Bronchus fibroblast of lung (primary cell): ENCODE data around the gene GDF15. TPM values are rescaled to one million over a fixed set of nuclear protein-coding genes. Genes with fewer than 3 reads are reported as not detected.

ENCODE experiments used
- total RNA-seq: library from RNA; depleted of rRNA; stranded (reverse); fragments of >200 nt; gene quantifications from 2 replicates; pipeline ENCODE4 v1.2.3, GENCODE V29; 2015

Gene GDF15, protein sequence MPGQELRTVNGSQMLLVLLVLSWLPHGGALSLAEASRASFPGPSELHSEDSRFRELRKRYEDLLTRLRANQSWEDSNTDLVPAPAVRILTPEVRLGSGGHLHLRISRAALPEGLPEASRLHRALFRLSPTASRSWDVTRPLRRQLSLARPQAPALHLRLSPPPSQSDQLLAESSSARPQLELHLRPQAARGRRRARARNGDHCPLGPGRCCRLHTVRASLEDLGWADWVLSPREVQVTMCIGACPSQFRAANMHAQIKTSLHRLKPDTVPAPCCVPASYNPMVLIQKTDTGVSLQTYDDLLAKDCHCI
- 42.1 and 46.7 TPM in 2 replicates for total RNA-seq

DNA sequence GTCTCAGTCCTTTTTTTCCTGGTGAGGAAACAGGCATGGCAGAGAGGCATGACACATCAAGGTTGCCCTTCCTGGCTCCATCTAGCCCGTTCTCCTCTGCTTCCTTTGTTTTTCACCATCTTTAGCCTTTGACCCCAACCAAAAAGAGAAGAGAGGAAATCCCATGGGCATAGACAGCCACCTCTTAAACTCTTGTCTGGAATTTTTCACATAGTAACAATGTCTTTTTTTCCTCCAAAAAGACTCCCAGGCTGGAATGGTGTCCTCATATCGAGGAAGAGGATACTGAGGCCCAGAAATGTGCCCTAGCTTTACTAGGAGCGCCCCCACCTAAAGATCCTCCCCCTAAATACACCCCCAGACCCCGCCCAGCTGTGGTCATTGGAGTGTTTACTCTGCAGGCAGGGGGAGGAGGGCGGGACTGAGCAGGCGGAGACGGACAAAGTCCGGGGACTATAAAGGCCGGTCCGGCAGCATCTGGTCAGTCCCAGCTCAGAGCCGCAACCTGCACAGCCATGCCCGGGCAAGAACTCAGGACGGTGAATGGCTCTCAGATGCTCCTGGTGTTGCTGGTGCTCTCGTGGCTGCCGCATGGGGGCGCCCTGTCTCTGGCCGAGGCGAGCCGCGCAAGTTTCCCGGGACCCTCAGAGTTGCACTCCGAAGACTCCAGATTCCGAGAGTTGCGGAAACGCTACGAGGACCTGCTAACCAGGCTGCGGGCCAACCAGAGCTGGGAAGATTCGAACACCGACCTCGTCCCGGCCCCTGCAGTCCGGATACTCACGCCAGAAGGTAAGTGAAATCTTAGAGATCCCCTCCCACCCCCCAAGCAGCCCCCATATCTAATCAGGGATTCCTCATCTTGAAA lies at the start of gene GDF15:
GDF15 (plus strand) TSS at position 484 of the 868 bp plus-strand sequence; CDS start at position 516, 32 bp downstream.

DNA sequence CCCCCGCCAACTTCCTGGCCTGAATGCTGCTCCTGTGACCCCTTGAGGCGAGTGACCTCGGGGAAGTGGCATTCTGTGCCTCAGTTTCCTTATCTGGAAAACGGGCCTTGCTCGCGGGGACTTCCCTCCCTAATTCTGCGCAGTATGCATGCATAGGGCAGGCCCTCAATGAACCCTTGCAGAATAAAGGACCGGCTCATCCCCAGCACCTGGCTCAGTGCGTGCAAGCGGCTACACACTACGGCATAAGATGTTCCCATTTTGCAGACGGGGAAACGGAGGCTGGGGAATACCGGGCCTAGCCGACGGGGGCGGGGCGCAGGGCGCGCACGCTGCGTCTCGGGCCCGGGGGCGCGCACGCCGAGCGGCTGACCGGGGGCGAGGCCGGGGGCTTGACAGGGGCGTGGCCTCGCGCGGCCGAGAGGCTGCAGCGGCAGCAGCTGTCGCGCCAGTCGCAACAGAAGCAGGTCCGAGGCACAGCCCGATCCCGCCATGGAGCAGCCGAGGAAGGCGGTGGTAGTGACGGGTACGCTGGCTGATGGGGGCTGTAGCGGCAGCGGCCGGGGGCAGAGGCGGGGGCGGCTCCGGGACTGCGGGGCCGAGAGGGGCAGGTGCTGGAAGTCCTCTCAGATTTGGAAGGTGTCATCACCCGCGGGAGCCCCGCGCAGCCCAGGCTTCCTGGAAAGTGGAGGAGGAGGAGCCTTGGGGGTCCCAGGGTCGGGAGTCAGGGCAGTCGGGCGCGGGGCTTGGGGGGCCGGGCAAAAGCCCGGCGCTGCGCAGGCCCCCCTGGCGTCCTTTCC lies 45.6 kb upstream of the GDF15 start, which contains the start of gene PGPEP1:
PGPEP1 (plus strand) TSS at position 409 of the 800 bp plus-strand sequence; CDS start at position 493, 84 bp downstream.

DNA sequence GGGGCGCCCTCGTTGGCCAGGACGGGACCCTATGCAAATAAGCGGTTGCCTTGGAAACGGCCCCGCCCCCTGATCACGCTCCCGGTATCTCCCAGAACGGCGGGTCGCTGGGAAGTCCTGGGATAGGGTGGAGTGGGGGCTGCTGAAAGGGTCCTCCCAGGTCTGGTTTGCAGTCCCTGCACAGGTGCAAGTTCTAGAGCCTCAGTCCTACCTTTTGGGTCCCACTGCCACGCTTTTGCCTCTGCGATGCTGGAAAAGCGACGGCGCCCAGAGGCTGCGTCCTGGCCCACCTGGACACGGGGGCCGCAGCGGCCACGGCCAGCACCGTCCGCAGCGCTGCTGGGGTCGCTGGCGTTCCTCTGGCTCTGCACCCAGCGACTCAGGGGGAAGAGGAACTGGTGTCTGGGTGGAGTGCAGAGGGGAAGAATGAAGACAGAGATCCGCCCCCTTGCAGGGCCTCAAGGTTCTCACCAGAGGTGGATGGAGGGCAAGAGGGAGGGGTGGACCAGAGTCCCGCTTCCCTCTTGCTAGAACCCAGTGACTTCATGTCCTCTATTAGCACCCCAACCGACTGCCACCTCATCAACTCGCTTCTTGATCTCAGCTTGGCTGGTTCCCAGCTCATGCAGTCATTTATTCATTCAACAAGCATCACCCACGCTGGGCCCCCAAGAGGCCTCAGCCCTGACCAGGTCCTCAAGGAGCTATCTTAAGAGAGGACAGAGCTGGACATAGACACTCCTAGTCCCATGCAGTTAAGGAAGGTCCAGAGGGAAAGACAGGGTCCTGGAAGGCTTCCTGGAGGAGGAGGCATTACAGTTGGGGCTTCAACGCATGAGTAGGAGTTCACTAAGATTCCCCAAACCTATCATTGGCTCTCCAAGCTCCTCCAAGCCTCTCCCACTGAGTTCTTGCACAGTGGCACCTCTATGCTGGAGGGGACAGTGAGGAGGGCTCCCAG lies 11.6 kb downstream of the GDF15 start, which contains the start of gene LRRC25:
LRRC25 (minus strand) TSS at position 381 of the 961 bp plus-strand sequence. CDS start 659 bp downstream, outside the sequence.

DNA sequence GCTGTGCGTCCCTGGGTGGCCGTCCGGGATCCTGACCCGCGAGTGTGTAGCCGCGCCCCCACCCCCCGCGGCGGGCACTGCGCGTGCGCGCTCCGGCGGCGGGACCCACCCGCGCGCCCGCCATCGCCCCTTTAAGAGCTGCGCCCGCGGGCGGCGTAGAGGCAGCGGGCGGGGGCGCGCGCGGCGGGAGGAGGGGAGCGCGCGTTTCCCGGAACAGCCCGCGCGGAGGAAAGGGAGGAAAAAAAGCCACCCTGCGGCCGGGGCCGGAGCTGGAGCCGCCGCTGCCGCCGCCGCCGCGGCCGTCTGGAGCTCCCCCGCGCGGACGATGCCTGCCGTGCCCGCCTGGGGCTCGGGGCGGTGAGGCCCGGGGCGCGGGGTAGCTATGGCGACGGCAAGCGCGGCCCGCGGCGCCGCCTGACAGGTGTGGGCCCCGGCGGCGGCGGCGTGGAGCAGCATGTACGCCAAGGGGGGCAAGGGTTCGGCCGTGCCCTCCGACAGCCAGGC lies 33.3 kb downstream of the GDF15 start, which contains the start of gene SSBP4:
SSBP4 (plus strand) TSS at position 204 of the 504 bp plus-strand sequence; CDS start at position 455, 251 bp downstream.

DNA sequence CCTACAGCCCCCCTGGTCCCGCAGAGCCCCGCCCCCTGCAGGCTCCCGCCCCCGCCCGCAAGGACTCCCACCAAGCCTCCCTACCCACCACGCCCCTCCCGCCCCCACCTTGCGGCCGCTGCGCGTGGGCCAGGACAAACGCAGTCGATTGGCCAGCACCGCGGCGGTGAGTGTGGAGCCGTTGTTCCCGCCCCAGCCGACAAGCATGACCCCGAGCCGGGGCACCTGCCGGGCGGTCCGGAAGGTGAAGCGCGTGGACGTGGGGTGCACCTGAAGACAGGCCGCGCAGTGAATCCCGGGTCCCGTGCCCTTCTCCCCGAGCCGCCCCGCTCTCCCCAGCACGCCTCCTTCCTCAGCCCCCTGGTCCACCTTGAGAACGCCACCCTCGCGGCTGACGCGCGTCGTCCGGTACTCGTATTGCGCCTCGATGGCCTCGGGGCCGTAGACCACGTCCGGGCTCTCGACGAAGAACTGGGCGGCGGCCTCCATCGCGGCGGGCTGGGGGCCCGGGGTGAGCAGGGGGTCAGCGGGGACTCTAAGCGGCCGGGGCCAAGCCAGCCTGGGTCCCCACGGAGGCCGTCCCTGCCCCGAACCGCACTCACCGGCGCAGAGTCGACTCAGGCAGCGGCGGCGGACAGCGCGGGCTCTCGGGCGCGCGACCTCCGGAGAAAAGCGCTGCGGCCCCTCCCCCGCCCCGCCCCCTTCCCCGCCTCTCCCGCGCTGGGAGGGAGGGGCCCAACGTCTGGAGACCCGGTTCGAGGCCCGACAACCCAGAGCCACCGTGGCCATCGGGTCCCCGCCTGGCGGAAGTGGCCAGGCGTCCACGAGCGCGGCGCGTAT lies 51.8 kb downstream of the GDF15 start, which contains the start of gene ISYNA1:
ISYNA1 (minus strand) TSS at position 643 of the 840 bp plus-strand sequence; CDS start at position 489, 154 bp downstream.

Other genes with a start within 250 kb of the GDF15 start
- gene PIK3R2, start 233.0 kb upstream of the GDF15 start, total RNA-seq: 18.4 and 23.9 TPM in 2 replicates
- gene IFI30, start 212.3 kb upstream of the GDF15 start, total RNA-seq: under 0.01 and 0.15 TPM in 2 replicates
- 24.0 and 29.0 TPM in 2 replicates for gene MPV17L2, start 192.9 kb upstream of the GDF15 start, total RNA-seq
- 0.67 and 1.0 TPM in 2 replicates for gene RAB3A, start 182.1 kb upstream of the GDF15 start, total RNA-seq
- not detected in 2 replicates for gene PDE4C, start 159.7 kb upstream of the GDF15 start, total RNA-seq
- 0.30 and 0.50 TPM in 2 replicates for gene IQCN, start 111.7 kb upstream of the GDF15 start, total RNA-seq
- gene JUND, start 104.5 kb upstream of the GDF15 start, total RNA-seq: 288 and 304 TPM in 2 replicates
- 416 and 427 TPM in 2 replicates for gene LSM4, start 63.1 kb upstream of the GDF15 start, total RNA-seq
- gene PGPEP1, start 45.6 kb upstream of the GDF15 start, total RNA-seq: 6.1 and 8.7 TPM in 2 replicates
- gene LRRC25, start 11.5 kb downstream of the GDF15 start, total RNA-seq: 0.15 TPM in 1 of 2 replicates, not detected in the other
- 128 and 131 TPM in 2 replicates for gene SSBP4, start 33.2 kb downstream of the GDF15 start, total RNA-seq
- gene ISYNA1, start 52.0 kb downstream of the GDF15 start, total RNA-seq: 29.9 and 43.0 TPM in 2 replicates
- gene ELL, start 135.9 kb downstream of the GDF15 start, total RNA-seq: 9.6 and 9.7 TPM in 2 replicates
- gene FKBP8, start 157.4 kb downstream of the GDF15 start, total RNA-seq: 217 and 236 TPM in 2 replicates
- gene KXD1, start 171.7 kb downstream of the GDF15 start, total RNA-seq: 161 and 183 TPM in 2 replicates
- gene UBA52, start 185.7 kb downstream of the GDF15 start, total RNA-seq: 865 and 938 TPM in 2 replicates
- gene REX1BD, start 202.6 kb downstream of the GDF15 start, total RNA-seq: 73.0 and 79.5 TPM in 2 replicates
- 0.74 and 1.3 TPM in 2 replicates for gene CRLF1, start 220.6 kb downstream of the GDF15 start, total RNA-seq
- gene TMEM59L, start 226.7 kb downstream of the GDF15 start, total RNA-seq: under 0.01 TPM in 1 of 2 replicates, not detected in the other